HepG2 (cell line): ENCODE data around the gene CLPSL2. TPM values are rescaled to one million over a fixed set of nuclear protein-coding genes. Genes with fewer than 3 reads are reported as not detected.

Experiments used
- ARNT2 ChIP-seq: sonication (generic); formaldehyde crosslinking; IDR thresholded peaks from 2 replicates; pipeline ENCODE4 v1.8.0; 2022; ENCODE audit warnings: mild to moderate bottlenecking, low read depth, missing genetic modification reagents, moderate library complexity
- ATF7 ChIP-seq, 2 experiments: fragments of 450-650 bp in 1 of 2; sonication (generic) in 1 of 2; formaldehyde crosslinking in 1 of 2; IDR thresholded peaks; 2 replicates each; pipeline versions ENCODE4 v1.4.0 to v1.6.1; 2016 to 2020; ENCODE audit warnings: antibody characterized with exemption in 1 of 2, mild to moderate bottlenecking in 1 of 2, missing genetic modification reagents in 1 of 2
- CBX2 ChIP-seq, 2 experiments: fragments of 200-600 bp in 1 of 2; sonication (generic); formaldehyde crosslinking in 1 of 2; IDR thresholded peaks; 2 replicates each; pipeline versions ENCODE4 v1.7.0 to v1.8.1; 2018 to 2022; ENCODE audit warnings: low read depth in 2 of 2, low read length in 1 of 2, mild to moderate bottlenecking in 1 of 2, missing genetic modification reagents in 1 of 2
- IKZF5 ChIP-seq: IDR thresholded peaks from 2 replicates; pipeline ENCODE4 v1.6.1; 2018; ENCODE audit warnings: missing genetic modification reagents, mild to moderate bottlenecking, missing compliant biosample characterization
- PAWR ChIP-seq: sonication (generic); formaldehyde crosslinking; IDR thresholded peaks from 2 replicates; pipeline ENCODE4 v1.4.0; 2020; ENCODE audit warnings: missing genetic modification reagents, mild to moderate bottlenecking, borderline replicate concordance
- SNAPC2 ChIP-seq: sonication (generic); formaldehyde crosslinking; IDR thresholded peaks from 2 replicates; pipeline ENCODE4 v1.8.1; 2022; ENCODE audit warnings: mild to moderate bottlenecking, missing genetic modification reagents
- SUZ12 ChIP-seq: fragments of 150-350 bp; IDR thresholded peaks from 2 replicates; pipeline ENCODE4 v1.6.1; 2014; ENCODE audit warnings: low read depth, low read length
- THRA ChIP-seq: sonication (generic); formaldehyde crosslinking; IDR thresholded peaks from 2 replicates; pipeline ENCODE4 v1.4.0; 2020; ENCODE audit warnings: missing genetic modification reagents, borderline replicate concordance
- ZFX ChIP-seq: sonication (generic); formaldehyde crosslinking; IDR thresholded peaks from 2 replicates; pipeline ENCODE4 v1.4.0; 2020; ENCODE audit warnings: mild to moderate bottlenecking, low read depth, missing genetic modification reagents, moderate library complexity
- ZNF18 ChIP-seq: sonication (generic); formaldehyde crosslinking; IDR thresholded peaks from 2 replicates; pipeline ENCODE4 v1.8.0; 2022; ENCODE audit warnings: mild to moderate bottlenecking, missing genetic modification reagents; ENCODE audit not compliant: insufficient replicate concordance
- ZNF33B ChIP-seq: sonication (generic); formaldehyde crosslinking; IDR thresholded peaks from 2 replicates; pipeline ENCODE4 v1.5.1; 2020; ENCODE audit warnings: mild to moderate bottlenecking, missing genetic modification reagents
- ZNF441 ChIP-seq: sonication (generic); formaldehyde crosslinking; IDR thresholded peaks from 2 replicates; pipeline ENCODE4 v1.7.0; 2021; ENCODE audit warnings: missing genetic modification reagents, borderline replicate concordance
- ZNF546 ChIP-seq: sonication (generic); formaldehyde crosslinking; conservative IDR thresholded peaks from 2 replicates; pipeline ENCODE4 v1.8.1; 2023; ENCODE audit warnings: mild to moderate bottlenecking, missing genetic modification reagents
- ZNF567 ChIP-seq: sonication (generic); formaldehyde crosslinking; IDR thresholded peaks from 2 replicates; pipeline ENCODE4 v1.8.1; 2023; ENCODE audit warnings: mild to moderate bottlenecking, missing genetic modification reagents, borderline replicate concordance
- ZNF577 ChIP-seq: sonication (generic); formaldehyde crosslinking; IDR thresholded peaks from 2 replicates; pipeline ENCODE4 v1.4.0; 2020; ENCODE audit warnings: mild to moderate bottlenecking, low read depth, missing genetic modification reagents, borderline replicate concordance
- ZNF646 ChIP-seq: sonication (generic); formaldehyde crosslinking; IDR thresholded peaks from 2 replicates; pipeline ENCODE4 v1.9.0; 2021; ENCODE audit warnings: mild to moderate bottlenecking, missing genetic modification reagents
- polyA plus RNA-seq, 8 experiments: library from polyadenylated mRNA; depleted of rRNA in 3 of 8; stranded (reverse) in 7 of 8; unstranded in 1 of 8; fragments of >200 nt; fragmentation: Illumina TruSeq in 4 of 8; extraction: Trizol in 4 of 8; gene quantifications; 2 replicates each; pipeline versions ENCODE4 v1.2.1 to v1.2.3, GENCODE V29; 2011 to 2016; ENCODE audit warnings: low read depth in 4 of 8, missing spikeins in 1 of 8, mixed read lengths in 1 of 8; ENCODE audit not compliant: insufficient read depth in 1 of 8
- total RNA-seq, 5 experiments: library from RNA; depleted of rRNA; stranded (reverse); fragments of >200 nt; fragmentation: Illumina TruSeq; extraction: Trizol; gene quantifications; 2 replicates each; pipeline ENCODE4 v1.2.3, GENCODE V29; 2016; ENCODE audit warnings: low read depth in 1 of 5

The CLPSL2 gene
- total and polyA plus RNA-seq, 2 of the 13 experiments (the other 11 are each of a cell fraction or from before 2014, with no cell fraction given), result not detected

- TF ChIP-seq CBX2 (IDR thresholded peaks at IDR 0.05; ENCODE audit: low read depth, low read length), result no peak
- no peak for TF ChIP-seq CBX2 (CRISPR knock-in tag; IDR thresholded peaks at IDR 0.05; ENCODE audit: low read depth)
- peak; percentile 46; the same call in 1 of the 2 replicates for TF ChIP-seq THRA (CRISPR knock-in tag)
- TF ChIP-seq ATF7 (IDR thresholded peaks at IDR 0.05), result peak; percentile 60; the same call in 1 of the 2 replicates
- TF ChIP-seq ATF7 (CRISPR knock-in tag; IDR thresholded peaks at IDR 0.05), result no peak
- no peak for TF ChIP-seq ZNF18 (CRISPR knock-in tag)
- 0 out of 2 replicates have a peak, but pooled peaks have one; percentile 36 for TF ChIP-seq ZNF441
- TF ChIP-seq IKZF5 (CRISPR knock-in tag), result no peak
- no peak for TF ChIP-seq SUZ12
- no peak for TF ChIP-seq ARNT2 (CRISPR knock-in tag)
- TF ChIP-seq ZFX (CRISPR knock-in tag), result peak; percentile 49; the same call in 1 of the 2 replicates
- 0 out of 2 replicates have a peak, but pooled peaks have one; percentile 58 for TF ChIP-seq PAWR
- 0 out of 2 replicates have a peak, but pooled peaks have one; percentile 45 for TF ChIP-seq SNAPC2
- TF ChIP-seq ZNF33B (CRISPR knock-in tag), result no peak
- 0 out of 2 replicates have a peak, but pooled peaks have one; percentile 17 for TF ChIP-seq ZNF567 (CRISPR knock-in tag)
- TF ChIP-seq ZNF546 (CRISPR knock-in tag), result no peak
- TF ChIP-seq ZNF577, result no peak
- no peak for TF ChIP-seq ZNF646 (CRISPR knock-in tag)
Measured at GRCh38 chr6:35737413-35738211, 38.8 kb upstream of the CLPSL2 start (continued).
